ENCODE measurements around the gene SLC23A2. TPM values are rescaled to one million over a fixed set of nuclear protein-coding genes. Genes with fewer than 3 reads are reported as not detected.
A peak's percentile ranks its signal among the peaks of the same experiment; 100 is the strongest.

SLC23A2 gene
- 70.9 and 79.8 TPM in 2 replicates for total RNA-seq

- TF ChIP-seq, protein P1, sequence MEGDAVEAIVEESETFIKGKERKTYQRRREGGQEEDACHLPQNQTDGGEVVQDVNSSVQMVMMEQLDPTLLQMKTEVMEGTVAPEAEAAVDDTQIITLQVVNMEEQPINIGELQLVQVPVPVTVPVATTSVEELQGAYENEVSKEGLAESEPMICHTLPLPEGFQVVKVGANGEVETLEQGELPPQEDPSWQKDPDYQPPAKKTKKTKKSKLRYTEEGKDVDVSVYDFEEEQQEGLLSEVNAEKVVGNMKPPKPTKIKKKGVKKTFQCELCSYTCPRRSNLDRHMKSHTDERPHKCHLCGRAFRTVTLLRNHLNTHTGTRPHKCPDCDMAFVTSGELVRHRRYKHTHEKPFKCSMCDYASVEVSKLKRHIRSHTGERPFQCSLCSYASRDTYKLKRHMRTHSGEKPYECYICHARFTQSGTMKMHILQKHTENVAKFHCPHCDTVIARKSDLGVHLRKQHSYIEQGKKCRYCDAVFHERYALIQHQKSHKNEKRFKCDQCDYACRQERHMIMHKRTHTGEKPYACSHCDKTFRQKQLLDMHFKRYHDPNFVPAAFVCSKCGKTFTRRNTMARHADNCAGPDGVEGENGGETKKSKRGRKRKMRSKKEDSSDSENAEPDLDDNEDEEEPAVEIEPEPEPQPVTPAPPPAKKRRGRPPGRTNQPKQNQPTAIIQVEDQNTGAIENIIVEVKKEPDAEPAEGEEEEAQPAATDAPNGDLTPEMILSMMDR (IDR thresholded peaks at IDR 0.05) = no peak
- H3K27ac Mint-ChIP-seq = peak within 1 kb of the TSS; percentile 92
- H3K4me3 Mint-ChIP-seq = peak within 1 kb of the TSS; percentile 98
- no peaks in the 10 kb centered on the region for H3K27me3 Mint-ChIP-seq
- H3K9me3 Mint-ChIP-seq = no peaks in the 10 kb centered on the region
- DNase-seq (peak; percentile 64), ATAC-seq (ENCODE audit: low read depth) (peak; percentile 81)
- peaks cover 8% of the 10 kb centered on the region for H3K36me3 Mint-ChIP-seq (ENCODE audit: low read depth)
- ChIA-PET POLR2A (interaction anchor here (1.0 to 4.0 kb wide), 4 partner anchors 11 to 44 kb away, joined by 3 to 30 read pairs (median 4); no protein-coding TSS in a partner anchor), CTCF (interaction anchor here (1.5 to 4.1 kb wide), 2 partner anchors 54 to 99 kb away, joined by 4 to 16 read pairs; no protein-coding TSS in a partner anchor)
- H3K4me1 Mint-ChIP-seq = peaks cover 43% of the 10 kb centered on the region
- intact Hi-C loops (cut with micrococcal nuclease) = loop anchor here (1.0 to 2.0 kb wide), 5 partner anchors 43 to 125 kb away; no protein-coding TSS in a partner anchor
Measured at GRCh38 chr20:5001174-5002076, at the start of gene SLC23A2. Gene SLC23A2, minus strand, starts transcription at chr20:5001510. Its CDS starts 68,948 bp downstream, at chr20:4932562.

- DNase-seq (no peak), ATAC-seq (ENCODE audit: low read depth) (peak; percentile 95)
- intact Hi-C loops (cut with micrococcal nuclease) = loop anchor here (2.0 kb wide), 2 partner anchors 32 to 46 kb away; partner anchors contain the start of gene SLC23A2
- ChIA-PET POLR2A (interaction anchor here (0.6 to 1.3 kb wide), 5 partner anchors 10 to 285 kb away, joined by 3 to 4 read pairs (median 3); no protein-coding TSS in a partner anchor), CTCF (interaction anchor here (0.7 kb wide), 1 partner anchor 202 kb away, joined by 3 read pairs; no protein-coding TSS in a partner anchor)
- Mint-ChIP-seq H3K9me3 (no peaks in the 10 kb centered on the region), H3K4me1 (peaks cover 30% of the 10 kb centered on the region), H3K27ac (peak overlapping the region; percentile 53), H3K4me3 (peak overlapping the region; percentile 3), H3K27me3 (no peaks in the 10 kb centered on the region), H3K36me3 (ENCODE audit: low read depth) (no peaks in the 10 kb centered on the region)
- TF ChIP-seq, protein P1 (IDR thresholded peaks at IDR 0.05) = no peak
Measured at GRCh38 chr20:5046656-5047339, 45.5 kb upstream of the SLC23A2 start.

DNA sequence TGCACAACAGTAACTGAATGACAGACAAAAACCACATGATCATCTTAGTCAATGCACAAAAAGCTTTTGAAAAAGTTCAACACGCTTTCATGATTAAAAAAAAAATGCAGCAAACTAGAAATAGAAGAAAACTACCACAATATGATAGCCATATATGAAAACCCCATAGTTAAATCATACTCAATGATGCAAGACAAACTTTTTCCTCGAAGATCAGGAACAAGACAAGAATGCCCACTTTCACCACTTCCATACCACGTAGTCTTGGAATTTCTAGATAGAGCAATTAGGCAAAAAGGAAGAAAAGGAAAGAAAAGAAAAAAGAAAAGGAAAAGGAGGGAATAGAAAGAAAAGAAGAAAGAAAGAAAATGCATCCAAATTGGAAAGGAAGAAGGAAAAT lies 44.6 kb upstream of the SLC23A2 start:
- TF ChIP-seq, protein P1 (IDR thresholded peaks at IDR 0.05) = no peak
- H3K4me1 Mint-ChIP-seq = peaks cover 34% of the 10 kb centered on the region
- intact Hi-C loops (cut with micrococcal nuclease) = loop anchor here (2.0 kb wide), 2 partner anchors 33 to 45 kb away; partner anchors contain the start of gene SLC23A2
- no peaks in the 10 kb centered on the region for H3K27me3 Mint-ChIP-seq
- H3K36me3 Mint-ChIP-seq (ENCODE audit: low read depth) = no peaks in the 10 kb centered on the region
- ChIA-PET POLR2A (no interaction called here), CTCF (no interaction called here)
- H3K4me3 Mint-ChIP-seq = no peak overlapping the region
- H3K9me3 Mint-ChIP-seq = no peaks in the 10 kb centered on the region
- H3K27ac Mint-ChIP-seq = peak overlapping the region; percentile 42
- no peak for ATAC-seq (ENCODE audit: low read depth)
- DNase-seq = no peak

GRCh38 chr20:5044075-5044620 lies 42.8 kb upstream of the SLC23A2 start:
- Mint-ChIP-seq H3K27ac (no peak overlapping the region), H3K27me3 (no peaks in the 10 kb centered on the region), H3K4me1 (peaks cover 41% of the 10 kb centered on the region), H3K4me3 (no peak overlapping the region), H3K36me3 (ENCODE audit: low read depth) (no peaks in the 10 kb centered on the region), H3K9me3 (no peaks in the 10 kb centered on the region)
- ATAC-seq (ENCODE audit: low read depth) (peak; percentile 19), DNase-seq (no peak)
- intact Hi-C loops (cut with micrococcal nuclease) = no loop called here
- CTCF ChIA-PET = interaction anchor here (1.0 to 1.3 kb wide), 2 partner anchors 12 to 36 kb away, joined by 3 read pairs; no protein-coding TSS in a partner anchor
- POLR2A ChIA-PET = no interaction called here
- TF ChIP-seq, protein P1 (IDR thresholded peaks at IDR 0.05) = no peak
